ENCODE data around the gene CD109.

Gene CD109

GRCh38 chr6:73739096-73739495 is 43.1 kb downstream of the CD109 start:
- no peak overlapping the region for H3K4me3 ChIP-seq (replicated peaks; ENCODE audit: low read depth, low read length)
- peak; percentile 91 for DNase-seq (ENCODE audit: low read depth)
- TF ChIP-seq CTCF (IDR thresholded peaks at IDR 0.05; ENCODE audit: low read length, missing control alignments): peak; percentile 72

- no peak for TF ChIP-seq CTCF (IDR thresholded peaks at IDR 0.05; ENCODE audit: low read length, missing control alignments)
- H3K4me3 ChIP-seq (replicated peaks; ENCODE audit: low read depth, low read length): no peak overlapping the region
- no peak for DNase-seq (ENCODE audit: low read depth)
Measured at GRCh38 chr6:73742433-73742832, 46.4 kb downstream of the CD109 start.

GRCh38 chr6:73743081-73743480 is 47.1 kb downstream of the CD109 start:
- H3K4me3 ChIP-seq (replicated peaks; ENCODE audit: low read depth, low read length): no peak overlapping the region
- DNase-seq (ENCODE audit: low read depth): no peak
- TF ChIP-seq CTCF (IDR thresholded peaks at IDR 0.05; ENCODE audit: low read length, missing control alignments): no peak

- DNase-seq (ENCODE audit: low read depth): no peak
- no peak for TF ChIP-seq CTCF (IDR thresholded peaks at IDR 0.05; ENCODE audit: low read length, missing control alignments)
- H3K4me3 ChIP-seq (replicated peaks; ENCODE audit: low read depth, low read length): no peak overlapping the region
Measured at GRCh38 chr6:73743556-73743955, 47.6 kb downstream of the CD109 start.

GRCh38 chr6:73746787-73747186 is 50.8 kb downstream of the CD109 start:
- peak; percentile 39 for DNase-seq (ENCODE audit: low read depth)
- no peak overlapping the region for H3K4me3 ChIP-seq (replicated peaks; ENCODE audit: low read depth, low read length)
- no peak for TF ChIP-seq CTCF (IDR thresholded peaks at IDR 0.05; ENCODE audit: low read length, missing control alignments)

- DNase-seq (ENCODE audit: low read depth): no peak
- no peak overlapping the region for H3K4me3 ChIP-seq (replicated peaks; ENCODE audit: low read depth, low read length)
- TF ChIP-seq CTCF (IDR thresholded peaks at IDR 0.05; ENCODE audit: low read length, missing control alignments): no peak
Measured at GRCh38 chr6:73747289-73747688, 51.3 kb downstream of the CD109 start.

GRCh38 chr6:73752943-73753342 is 56.9 kb downstream of the CD109 start:
- DNase-seq (ENCODE audit: low read depth): no peak
- TF ChIP-seq CTCF (IDR thresholded peaks at IDR 0.05; ENCODE audit: low read length, missing control alignments): no peak
- no peak overlapping the region for H3K4me3 ChIP-seq (replicated peaks; ENCODE audit: low read depth, low read length)

All from fibroblast of pulmonary artery (primary cell).